ENCODE results near the gene RGL1.

The RGL1 gene

GRCh38 chr1:183801649-183802048 lies 3.3 kb upstream of the RGL1 start:
- H3K4me3 ChIP-seq (ENCODE audit: low read depth, low read length): no peak overlapping the region
- DNase-seq (ENCODE audit: low read depth): no peak
- TF ChIP-seq, protein P1, sequence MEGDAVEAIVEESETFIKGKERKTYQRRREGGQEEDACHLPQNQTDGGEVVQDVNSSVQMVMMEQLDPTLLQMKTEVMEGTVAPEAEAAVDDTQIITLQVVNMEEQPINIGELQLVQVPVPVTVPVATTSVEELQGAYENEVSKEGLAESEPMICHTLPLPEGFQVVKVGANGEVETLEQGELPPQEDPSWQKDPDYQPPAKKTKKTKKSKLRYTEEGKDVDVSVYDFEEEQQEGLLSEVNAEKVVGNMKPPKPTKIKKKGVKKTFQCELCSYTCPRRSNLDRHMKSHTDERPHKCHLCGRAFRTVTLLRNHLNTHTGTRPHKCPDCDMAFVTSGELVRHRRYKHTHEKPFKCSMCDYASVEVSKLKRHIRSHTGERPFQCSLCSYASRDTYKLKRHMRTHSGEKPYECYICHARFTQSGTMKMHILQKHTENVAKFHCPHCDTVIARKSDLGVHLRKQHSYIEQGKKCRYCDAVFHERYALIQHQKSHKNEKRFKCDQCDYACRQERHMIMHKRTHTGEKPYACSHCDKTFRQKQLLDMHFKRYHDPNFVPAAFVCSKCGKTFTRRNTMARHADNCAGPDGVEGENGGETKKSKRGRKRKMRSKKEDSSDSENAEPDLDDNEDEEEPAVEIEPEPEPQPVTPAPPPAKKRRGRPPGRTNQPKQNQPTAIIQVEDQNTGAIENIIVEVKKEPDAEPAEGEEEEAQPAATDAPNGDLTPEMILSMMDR (IDR thresholded peaks at IDR 0.05; ENCODE audit: insufficient read depth, low read depth, low read length, missing control alignments): no peak

DNA sequence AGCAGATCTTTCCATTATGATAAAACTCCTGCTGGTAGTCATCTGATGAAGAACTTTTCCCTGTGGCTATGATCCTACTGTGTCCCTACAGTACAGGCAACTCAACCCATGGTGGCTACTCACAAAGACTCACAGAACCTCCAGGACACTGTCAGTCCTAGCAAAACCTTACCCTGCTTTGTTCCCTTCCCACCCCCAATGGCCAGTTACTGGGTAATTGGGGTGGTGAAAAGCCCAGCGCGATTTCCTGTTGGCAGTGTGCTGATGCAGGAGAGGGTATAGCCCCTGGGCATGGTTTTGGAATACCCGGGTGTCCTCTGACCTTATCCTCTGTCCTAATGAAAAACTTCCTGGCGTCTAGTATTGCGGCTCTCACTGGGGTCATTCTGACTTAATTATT lies 533 bp upstream of the RGL1 start:
- TF ChIP-seq, protein P1 (IDR thresholded peaks at IDR 0.05; ENCODE audit: insufficient read depth, low read depth, low read length, missing control alignments): no peak
- no peak for DNase-seq (ENCODE audit: low read depth)
- peak overlapping the region; percentile 96 for H3K4me3 ChIP-seq (ENCODE audit: low read depth, low read length)

DNA sequence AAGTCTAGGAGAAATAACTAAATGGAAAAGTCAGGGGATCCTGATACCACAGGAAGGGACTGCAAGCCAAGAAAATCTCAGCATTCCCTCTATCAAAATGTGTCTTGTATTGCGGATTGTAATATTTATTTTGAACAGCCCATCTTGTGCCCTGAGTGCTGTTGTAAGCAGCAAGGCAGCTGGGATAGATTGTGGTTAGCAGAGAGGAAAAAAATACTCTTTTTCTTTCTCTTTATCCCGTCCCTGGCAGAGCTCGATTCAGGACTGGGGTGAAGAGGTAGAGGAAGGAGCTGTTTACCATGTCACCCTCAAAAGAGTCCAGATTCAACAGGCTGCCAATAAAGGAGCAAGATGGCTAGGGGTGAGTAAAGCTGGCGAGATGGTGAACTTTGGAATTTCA lies 1.2 kb downstream of the RGL1 start:
- TF ChIP-seq, protein P1 (IDR thresholded peaks at IDR 0.05; ENCODE audit: insufficient read depth, low read depth, low read length, missing control alignments): no peak
- H3K4me3 ChIP-seq (ENCODE audit: low read depth, low read length): peak overlapping the region; percentile 96
- DNase-seq (ENCODE audit: low read depth): no peak

- TF ChIP-seq, protein P1 (IDR thresholded peaks at IDR 0.05; ENCODE audit: insufficient read depth, low read depth, low read length, missing control alignments): no peak
- DNase-seq (ENCODE audit: low read depth): peak; percentile 40
- peak overlapping the region; percentile 96 for H3K4me3 ChIP-seq (ENCODE audit: low read depth, low read length)
These were observed 1.8 kb downstream of the RGL1 start for GRCh38 chr1:183806675-183807074.

GRCh38 chr1:183807549-183808168 lies 2.7 kb downstream of the RGL1 start:
- peak; percentile 83 for DNase-seq (ENCODE audit: low read depth)
- TF ChIP-seq, protein P1 (IDR thresholded peaks at IDR 0.05; ENCODE audit: insufficient read depth, low read depth, low read length, missing control alignments): no peak
- H3K4me3 ChIP-seq (ENCODE audit: low read depth, low read length): peak overlapping the region; percentile 96

DNA sequence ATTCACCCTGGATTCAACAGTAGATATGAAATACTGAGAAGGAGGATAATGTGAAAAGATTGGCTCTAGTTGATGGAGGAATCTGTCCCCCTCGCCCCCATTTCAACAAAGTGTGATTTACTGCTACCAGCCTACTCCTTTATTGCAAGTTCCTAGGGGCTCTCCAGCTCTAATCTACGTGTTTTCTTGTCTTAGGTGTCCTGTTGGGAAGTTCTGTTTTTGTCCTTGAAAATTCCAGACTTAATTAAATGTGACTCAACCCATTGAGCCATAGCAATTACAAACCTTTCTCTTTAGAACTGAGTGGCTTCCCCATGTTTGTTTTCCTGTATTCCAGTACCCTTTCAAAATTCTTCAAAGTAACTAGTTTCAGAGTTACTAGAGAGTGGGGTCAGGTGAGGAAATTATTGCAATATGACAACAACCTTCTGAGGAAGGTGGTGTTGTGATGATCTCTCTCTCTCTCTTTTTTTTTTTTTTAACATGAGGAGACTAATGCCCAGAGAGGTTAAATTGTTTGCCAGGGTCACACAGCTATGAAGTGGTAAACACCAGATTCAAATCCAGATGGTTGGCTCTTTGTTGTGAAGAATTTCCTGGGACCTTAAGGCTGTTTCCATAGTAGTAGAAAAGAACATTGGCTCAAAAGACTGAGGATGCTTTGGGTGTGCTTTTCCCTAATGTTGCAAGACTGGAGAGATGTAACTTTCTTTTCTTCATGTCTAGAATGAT lies 3.5 kb downstream of the RGL1 start:
- TF ChIP-seq, protein P1 (IDR thresholded peaks at IDR 0.05; ENCODE audit: insufficient read depth, low read depth, low read length, missing control alignments): no peak
- H3K4me3 ChIP-seq (ENCODE audit: low read depth, low read length): peak overlapping the region; percentile 96
- DNase-seq (ENCODE audit: low read depth): no peak
